Activated T-cell treated with anti-CD3 and anti-CD28 coated beads, Interleukin-2, amount 50 U/mL, for 72 hours (primary cell): ENCODE data around the gene KY. TPM values are rescaled to one million over a fixed set of nuclear protein-coding genes. Genes with fewer than 3 reads are reported as not detected.

ENCODE experiments used
- ATAC-seq, 2 donors: fragments of 150-1000 bp; cut with Tn5 transposase; replicated peaks in 1 of 2; 2 replicates each; pipeline ENCODE4 v1.10.0; 2021; ENCODE audit warnings: moderate library complexity in 2 of 2, mild to moderate bottlenecking in 1 of 2
- DNase-seq, 2 donors: peaks; one replicate each; pipeline ENCODE4 v3.0.0; 2021 to 2022; ENCODE audit warnings: mixed read lengths in 1 of 2
- H3K27ac Mint-ChIP-seq: one replicate; pipeline ENCODE4 v1.8.0; 2022; ENCODE audit warnings: mild to moderate bottlenecking, moderate library complexity, mixed read lengths
- H3K27me3 Mint-ChIP-seq: one replicate; pipeline ENCODE4 v1.8.0; 2022; ENCODE audit warnings: low read depth, mixed read lengths
- H3K36me3 Mint-ChIP-seq, 2 donors: one replicate each; pipeline ENCODE4 v1.8.0; 2022; ENCODE audit warnings: mixed read lengths in 2 of 2, mild to moderate bottlenecking in 1 of 2; ENCODE audit not compliant: insufficient read depth in 2 of 2
- H3K4me1 Mint-ChIP-seq: one replicate; pipeline ENCODE4 v1.8.0; 2022; ENCODE audit warnings: low read depth, mixed read lengths
- H3K4me3 Mint-ChIP-seq, 2 donors: one replicate each; pipeline ENCODE4 v1.8.0; 2022; ENCODE audit warnings: mild to moderate bottlenecking in 2 of 2, mixed read lengths in 2 of 2, moderate library complexity in 2 of 2
- H3K9me3 Mint-ChIP-seq, 2 donors: one replicate each; pipeline ENCODE4 v1.8.0; 2022; ENCODE audit warnings: mixed read lengths in 2 of 2
- total RNA-seq, 2 donors: library from RNA; stranded (reverse); gene quantifications; one replicate each; pipeline ENCODE4 v1.2.3, GENCODE V29; 2022

The KY gene
- not detected for total RNA-seq

DNA sequence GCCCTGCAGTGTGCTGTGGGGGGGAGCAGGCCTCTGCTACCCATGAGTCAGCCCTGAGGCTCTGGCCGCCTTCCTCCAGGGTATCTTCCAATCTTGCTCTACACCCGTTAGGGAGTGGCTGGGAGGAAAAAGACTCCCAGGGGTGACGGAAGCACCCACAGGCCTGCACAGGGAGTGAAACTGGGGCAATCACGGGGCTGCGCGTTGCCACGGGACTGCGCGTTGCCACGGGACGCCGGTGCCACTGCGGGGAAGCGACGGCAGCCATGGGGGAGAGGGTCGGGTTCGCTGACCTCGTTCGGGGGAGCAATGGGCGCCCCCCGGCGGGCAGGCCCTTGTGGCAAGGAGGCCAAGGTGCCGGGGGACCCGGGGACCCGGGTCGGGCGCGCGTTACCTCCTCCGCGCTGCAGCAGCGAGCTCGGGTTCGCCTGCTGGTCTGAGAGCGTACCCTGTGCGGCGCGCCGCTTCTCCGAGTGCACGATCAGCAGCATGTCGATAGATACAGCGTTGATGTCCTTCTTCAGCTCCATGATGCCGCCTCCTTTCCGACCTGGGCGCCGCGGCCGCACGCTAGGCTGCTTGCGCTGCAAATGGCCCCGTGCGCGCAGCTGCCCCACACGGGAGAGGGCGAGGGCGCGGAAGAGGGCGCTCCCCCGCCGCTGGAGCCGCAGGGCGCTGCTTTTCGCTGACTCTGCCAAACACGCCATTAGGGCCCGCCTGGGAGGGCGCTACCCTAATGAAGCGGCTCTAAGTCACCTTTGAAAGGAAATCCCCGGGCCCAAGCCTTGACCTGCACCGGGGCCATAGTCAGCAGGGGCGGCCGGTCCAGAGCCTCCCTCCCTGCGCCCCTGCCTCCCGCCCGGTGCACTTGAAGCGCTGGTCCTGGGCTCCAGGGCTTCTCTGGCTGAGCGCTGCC is at the start of gene KY:
Gene KY, minus strand, starts transcription at position 592 of the 916 bp plus-strand sequence. Its CDS starts 62 bp downstream, at position 530.
- H3K27me3 Mint-ChIP-seq = peaks cover 16% of the 10 kb centered on the region
- ATAC-seq (peak; percentile 42 to 50), DNase-seq (peak in 1 of 2 donors; percentile 5)
- no peak within 1 kb of the TSS for H3K27ac Mint-ChIP-seq
- no peaks in the 10 kb centered on the region for H3K36me3 Mint-ChIP-seq
- peak within 1 kb of the TSS in 1 of 2 donors; percentile 62 for H3K4me3 Mint-ChIP-seq
- H3K4me1 Mint-ChIP-seq = peaks cover 6% of the 10 kb centered on the region
- no peaks in the 10 kb centered on the region for H3K9me3 Mint-ChIP-seq

DNA sequence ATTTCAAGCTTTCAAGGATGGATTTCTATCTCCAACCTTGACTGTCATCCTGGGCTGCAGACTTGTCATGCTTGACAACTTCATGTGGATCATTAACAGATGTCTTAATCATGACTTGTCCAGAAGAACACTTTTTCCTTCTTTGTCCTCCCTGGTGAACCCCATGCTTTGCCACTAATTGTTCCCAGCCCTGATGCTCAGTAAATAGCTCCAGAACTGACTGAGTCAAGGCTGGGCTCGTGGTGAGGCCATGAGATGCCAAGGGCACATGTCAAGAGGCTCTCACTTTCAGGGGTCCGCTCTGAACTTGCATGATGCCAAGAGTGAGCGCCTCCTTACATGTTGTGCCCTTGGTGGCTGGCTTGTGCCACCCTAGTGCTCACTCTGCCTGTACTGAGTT is 48.9 kb upstream of the KY start:
- H3K4me1 Mint-ChIP-seq = no peaks in the 10 kb centered on the region
- ATAC-seq = no peak
- no peak overlapping the region for H3K4me3 Mint-ChIP-seq
- no peak for DNase-seq
- H3K27ac Mint-ChIP-seq = no peak overlapping the region
- no peaks in the 10 kb centered on the region for H3K36me3 Mint-ChIP-seq
- no peaks in the 10 kb centered on the region for H3K9me3 Mint-ChIP-seq
- H3K27me3 Mint-ChIP-seq = no peaks in the 10 kb centered on the region

DNA sequence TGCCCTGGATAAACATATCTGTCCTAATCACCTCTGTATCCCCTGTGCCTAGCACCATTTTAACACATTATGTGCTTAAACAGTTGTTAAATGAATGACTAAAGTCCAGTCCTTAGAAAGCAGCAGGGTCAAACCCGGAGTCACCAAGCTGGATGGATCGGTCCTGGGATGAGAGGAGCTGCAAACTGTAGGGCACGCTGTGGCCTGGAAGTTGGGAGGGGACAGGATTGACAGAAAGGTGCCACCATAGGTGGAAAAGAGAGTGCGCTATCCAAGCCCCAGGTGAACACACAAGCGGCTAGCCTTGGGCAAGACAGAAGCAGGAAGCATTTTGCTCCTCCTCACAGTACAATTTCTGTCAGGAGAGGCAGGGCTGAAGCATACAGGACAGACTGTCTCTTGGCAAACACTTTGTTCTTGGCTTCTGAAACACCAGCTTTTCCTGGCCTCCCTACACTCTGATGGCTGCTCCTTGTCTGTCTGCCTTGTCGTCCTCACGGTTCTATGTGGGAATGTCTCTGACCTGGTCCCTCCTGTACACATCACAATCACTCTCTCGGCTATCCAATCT is 48.4 kb upstream of the KY start:
- no peaks in the 10 kb centered on the region for H3K4me1 Mint-ChIP-seq
- no peaks in the 10 kb centered on the region for H3K36me3 Mint-ChIP-seq
- no peak for DNase-seq
- H3K4me3 Mint-ChIP-seq = no peak overlapping the region
- no peaks in the 10 kb centered on the region for H3K9me3 Mint-ChIP-seq
- ATAC-seq = no peak
- no peak overlapping the region for H3K27ac Mint-ChIP-seq
- H3K27me3 Mint-ChIP-seq = no peaks in the 10 kb centered on the region

DNA sequence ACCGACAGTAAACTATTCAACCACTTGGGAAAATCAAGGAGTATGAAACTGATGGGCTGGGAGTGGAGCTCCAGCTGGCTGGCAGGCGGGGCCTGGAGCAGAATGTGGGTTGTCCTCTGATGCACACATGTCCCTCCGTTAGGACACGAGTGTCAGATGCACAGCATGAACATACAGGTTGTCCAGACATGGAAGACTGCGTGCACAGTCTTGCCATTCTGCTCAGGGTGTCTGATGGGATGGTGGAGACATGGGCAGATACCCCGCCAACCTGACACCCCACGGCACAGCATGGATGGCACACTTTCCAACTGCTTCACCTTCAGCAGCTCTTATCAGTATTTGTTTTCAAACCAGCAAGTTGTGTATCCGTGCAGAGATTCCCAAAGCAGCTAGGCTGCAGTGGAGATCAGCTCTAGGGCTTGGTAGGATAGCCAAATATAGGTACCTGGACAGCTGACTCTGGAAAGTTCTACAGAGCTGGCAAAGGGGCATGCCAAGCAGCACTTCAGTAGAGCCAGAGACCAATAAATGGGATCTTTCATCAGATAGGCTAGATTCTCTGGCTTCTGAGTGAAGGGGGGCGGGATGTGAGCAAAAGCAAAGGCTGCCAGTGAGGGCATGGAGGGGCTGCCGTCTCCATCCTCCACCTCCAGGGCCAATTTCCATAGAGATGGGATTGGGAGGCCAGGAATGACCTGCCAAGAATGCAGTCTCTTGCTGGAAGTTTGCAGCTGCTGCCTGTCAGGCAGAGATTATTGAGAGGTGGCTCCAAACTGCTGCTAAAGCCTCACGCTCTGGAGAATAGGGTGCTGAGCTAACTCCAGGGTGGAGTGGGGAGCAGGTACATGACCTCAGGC is 47.2 kb upstream of the KY start:
- no peak for DNase-seq
- no peaks in the 10 kb centered on the region for H3K36me3 Mint-ChIP-seq
- no peak overlapping the region for H3K4me3 Mint-ChIP-seq
- no peaks in the 10 kb centered on the region for H3K27me3 Mint-ChIP-seq
- ATAC-seq = no peak
- no peaks in the 10 kb centered on the region for H3K4me1 Mint-ChIP-seq
- no peaks in the 10 kb centered on the region for H3K9me3 Mint-ChIP-seq
- no peak overlapping the region for H3K27ac Mint-ChIP-seq

DNA sequence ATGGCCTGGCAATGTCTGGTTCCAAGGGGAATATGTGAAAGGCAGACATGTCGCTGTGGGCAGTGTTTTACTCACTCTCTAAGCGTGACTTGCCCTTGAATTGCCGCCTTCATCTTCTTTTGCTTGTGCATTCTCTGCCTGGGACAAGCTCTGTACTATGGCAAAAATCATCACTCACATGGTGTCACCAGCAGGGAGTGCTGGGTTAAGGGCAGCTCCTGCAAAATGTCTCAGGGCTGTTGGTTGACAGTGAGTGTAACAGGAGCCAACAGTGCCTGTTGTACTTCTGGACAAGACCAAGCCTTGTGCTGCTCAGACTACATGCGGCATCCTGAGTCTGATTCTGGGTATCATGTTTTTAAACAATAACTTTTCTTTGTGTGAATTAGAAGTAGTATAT is 45.3 kb upstream of the KY start:
- no peaks in the 10 kb centered on the region for H3K36me3 Mint-ChIP-seq
- no peak overlapping the region for H3K27ac Mint-ChIP-seq
- H3K4me1 Mint-ChIP-seq = no peaks in the 10 kb centered on the region
- DNase-seq (no peak), ATAC-seq (no peak)
- no peaks in the 10 kb centered on the region for H3K27me3 Mint-ChIP-seq
- no peak overlapping the region for H3K4me3 Mint-ChIP-seq
- no peaks in the 10 kb centered on the region for H3K9me3 Mint-ChIP-seq

- ATAC-seq (no peak), DNase-seq (no peak)
- Mint-ChIP-seq H3K36me3 (no peaks in the 10 kb centered on the region), H3K4me1 (no peaks in the 10 kb centered on the region), H3K27ac (no peak overlapping the region), H3K27me3 (no peaks in the 10 kb centered on the region), H3K9me3 (no peaks in the 10 kb centered on the region), H3K4me3 (no peak overlapping the region)
Observed at GRCh38 chr3:134694946-134695543, 44.2 kb upstream of the KY start.

DNA sequence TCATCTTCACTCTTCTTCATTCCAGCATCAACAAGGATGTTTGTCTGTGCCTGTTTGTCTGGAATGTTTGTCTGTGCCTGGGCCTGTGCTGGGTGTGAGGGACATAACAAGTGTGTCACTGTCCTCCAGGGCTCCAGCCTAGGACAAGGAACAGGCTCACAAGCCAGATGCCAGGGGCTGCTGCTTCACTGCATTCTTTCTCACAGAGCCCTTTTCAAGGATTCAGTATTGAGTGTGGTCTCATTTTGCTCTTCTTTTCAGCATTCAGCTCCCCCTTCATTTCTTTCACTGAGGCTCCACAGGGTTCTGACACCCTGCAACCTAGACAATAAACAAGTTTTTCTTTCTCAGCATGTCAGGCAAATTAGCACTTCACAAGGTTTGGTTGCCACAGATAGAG is 43.6 kb upstream of the KY start:
- no peak overlapping the region for H3K4me3 Mint-ChIP-seq
- no peaks in the 10 kb centered on the region for H3K36me3 Mint-ChIP-seq
- no peak for DNase-seq
- H3K27me3 Mint-ChIP-seq = no peaks in the 10 kb centered on the region
- no peaks in the 10 kb centered on the region for H3K9me3 Mint-ChIP-seq
- no peaks in the 10 kb centered on the region for H3K4me1 Mint-ChIP-seq
- ATAC-seq = no peak
- no peak overlapping the region for H3K27ac Mint-ChIP-seq

GRCh38 chr3:134693804-134694203 is 43.0 kb upstream of the KY start:
- Mint-ChIP-seq H3K4me1 (no peaks in the 10 kb centered on the region), H3K9me3 (no peaks in the 10 kb centered on the region), H3K27ac (no peak overlapping the region), H3K36me3 (no peaks in the 10 kb centered on the region), H3K27me3 (no peaks in the 10 kb centered on the region), H3K4me3 (no peak overlapping the region)
- no peak for ATAC-seq
- no peak for DNase-seq

GRCh38 chr3:134693226-134693625 is 42.4 kb upstream of the KY start:
- DNase-seq (no peak), ATAC-seq (no peak)
- H3K36me3 Mint-ChIP-seq = no peaks in the 10 kb centered on the region
- no peaks in the 10 kb centered on the region for H3K9me3 Mint-ChIP-seq
- no peak overlapping the region for H3K27ac Mint-ChIP-seq
- no peaks in the 10 kb centered on the region for H3K4me1 Mint-ChIP-seq
- no peak overlapping the region for H3K4me3 Mint-ChIP-seq
- H3K27me3 Mint-ChIP-seq = no peaks in the 10 kb centered on the region

GRCh38 chr3:134690226-134690625 is 39.4 kb upstream of the KY start:
- H3K4me3 Mint-ChIP-seq = no peak overlapping the region

GRCh38 chr3:134687642-134688041 is 36.8 kb upstream of the KY start:
- Mint-ChIP-seq H3K4me1 (no peaks in the 10 kb centered on the region), H3K36me3 (no peaks in the 10 kb centered on the region), H3K4me3 (no peak overlapping the region), H3K9me3 (no peaks in the 10 kb centered on the region), H3K27me3 (no peaks in the 10 kb centered on the region), H3K27ac (no peak overlapping the region)
- no peak for ATAC-seq
- no peak for DNase-seq

More at GRCh38 chr3:134690226-134690625, 39.4 kb upstream of the KY start:
- no peak overlapping the region for H3K27ac Mint-ChIP-seq
- no peaks in the 10 kb centered on the region for H3K9me3 Mint-ChIP-seq
- H3K27me3 Mint-ChIP-seq = no peaks in the 10 kb centered on the region
- no peaks in the 10 kb centered on the region for H3K36me3 Mint-ChIP-seq
- no peaks in the 10 kb centered on the region for H3K4me1 Mint-ChIP-seq
- ATAC-seq = no peak
- no peak for DNase-seq

DNA sequence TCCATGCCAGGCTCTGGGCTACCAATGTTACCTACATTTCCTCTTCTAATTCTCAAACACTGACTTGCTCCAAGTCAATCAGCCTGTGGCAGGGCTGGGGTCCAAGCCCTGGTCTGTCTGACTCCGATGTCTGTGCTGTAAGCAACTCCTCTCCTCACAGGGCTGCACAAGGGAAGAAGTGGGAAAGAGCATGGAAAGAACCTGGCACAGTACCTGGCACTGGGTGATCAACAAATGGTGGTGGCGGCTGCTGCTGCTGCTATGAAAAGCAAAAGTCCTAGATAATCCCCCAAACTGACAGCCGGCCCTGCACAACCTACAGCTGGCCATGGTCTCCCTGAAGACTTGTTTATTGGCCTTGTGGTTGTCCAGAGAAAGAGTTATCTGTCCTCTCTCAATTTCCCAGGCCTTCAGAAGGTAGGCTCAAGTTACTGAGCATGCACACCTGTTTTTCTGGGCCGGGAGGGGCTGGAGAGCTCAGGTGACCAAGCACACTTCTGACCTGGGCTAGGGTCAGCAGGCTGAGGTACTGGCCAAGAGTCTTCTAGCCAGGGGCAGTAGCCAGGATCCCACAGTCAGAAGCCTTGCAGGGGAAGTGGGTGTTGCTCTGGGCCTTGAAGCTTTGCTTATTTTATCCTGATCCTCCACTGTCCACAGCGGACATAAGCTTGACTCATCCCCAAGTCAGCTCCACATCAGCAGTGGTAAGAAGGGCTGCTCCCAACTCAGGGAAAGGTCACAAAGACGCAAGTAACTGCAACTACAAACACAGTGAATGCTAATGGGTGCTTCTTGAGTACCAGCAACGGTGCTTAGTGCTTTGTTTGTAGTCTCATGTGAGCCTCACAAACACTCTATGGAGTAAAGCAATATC is 35.3 kb upstream of the KY start:
- Mint-ChIP-seq H3K4me1 (no peaks in the 10 kb centered on the region), H3K9me3 (no peaks in the 10 kb centered on the region), H3K27ac (no peak overlapping the region), H3K36me3 (no peaks in the 10 kb centered on the region), H3K4me3 (no peak overlapping the region), H3K27me3 (peaks cover 8% of the 10 kb centered on the region)
- DNase-seq (no peak), ATAC-seq (no peak)
